HepG2 (cell line): ENCODE results near the gene PNPLA1. TPM values are rescaled to one million over a fixed set of nuclear protein-coding genes. Genes with fewer than 3 reads are reported as not detected.

ENCODE experiments used
- ATAC-seq: fragments of 200-7000 bp; cut with Tn5 transposase; 3 replicates; pipeline ENCODE4 v1.9.1; 2020; ENCODE audit warnings: mild to moderate bottlenecking, moderate library complexity
- BruUV-seq: library from RNA; stranded (reverse); fragments of 400-500 nt; replicated peaks from 2 replicates; lab custom pipeline; 2021; lab: Mats Ljungman, UMichigan
- CTCF ChIA-PET: fragments of 300-600 bp; formaldehyde crosslinking; extraction: SDS; loops from one replicate; lab custom pipeline; 2021; ENCODE audit warnings: low total read pairs, inconsistent platforms, low intra/inter-chr PET ratio; lab: Yijun Ruan, JAX
- POLR2A ChIA-PET: fragments of 350-600 bp; sonication (Branson Sonifier 250); formaldehyde crosslinking; loops from one replicate; lab custom pipeline; 2020; ENCODE audit warnings: antibody characterized with exemption, inconsistent platforms; lab: Yijun Ruan, JAX
- DNase-seq: peaks from one replicate; pipeline ENCODE4 v3.0.0-alpha.2; 2015; ENCODE audit warnings: low spot score
- FAIRE-seq: peaks from 3 replicates; lab custom pipeline; 2011; peaks lifted over from hg19 to GRCh38; lab: Jason Lieb, UNC
- H2AFZ ChIP-seq: one replicate; pipeline ENCODE4 v1.6.1; 2011; ENCODE audit warnings: low read length, inconsistent platforms
- H3K27ac ChIP-seq: fragments of 300-600 bp; 3 replicates; pipeline ENCODE4 v1.8.0; 2011; ENCODE audit warnings: mixed run types, mild to moderate bottlenecking, mixed read lengths, low read length, inconsistent platforms; ENCODE audit not compliant: insufficient read depth; ENCODE audit errors: extremely low read length
- H3K27me3 ChIP-seq, 2 experiments: fragments of 200-600 bp in 1 of 2; 2 replicates in 1 of 2; 3 replicates in 1 of 2; pipeline versions ENCODE4 v1.6.0 to v1.8.0; 2011; ENCODE audit warnings: low read length in 2 of 2, mild to moderate bottlenecking in 2 of 2, moderate library complexity in 2 of 2, inconsistent platforms in 1 of 2; ENCODE audit not compliant: insufficient read depth in 2 of 2, control insufficient read depth in 1 of 2
- H3K36me3 ChIP-seq, 2 experiments: fragments of 200-600 bp in 1 of 2; replicated peaks in 1 of 2; 2 replicates in 1 of 2; 3 replicates in 1 of 2; pipeline versions ENCODE4 v1.5.1 to v1.8.0; 2011; ENCODE audit warnings: low read length in 2 of 2, inconsistent platforms in 1 of 2; ENCODE audit not compliant: insufficient read depth in 2 of 2, control insufficient read depth in 1 of 2
- H3K4me1 ChIP-seq: 2 replicates; pipeline ENCODE4 v1.5.1; 2012; ENCODE audit warnings: low read length, inconsistent platforms; ENCODE audit not compliant: insufficient read depth
- H3K4me2 ChIP-seq: 2 replicates; pipeline ENCODE4 v1.6.0; 2011; ENCODE audit warnings: low read depth, low read length, inconsistent platforms
- H3K4me3 ChIP-seq, 3 experiments: fragments of 200-600 bp in 1 of 3; sonication (generic), shearing (Covaris generic) in 1 of 3; replicated peaks in 1 of 3; 2 replicates each; pipeline ENCODE4 v1.5.1; 2011 to 2016; ENCODE audit warnings: low read length in 3 of 3, inconsistent platforms in 2 of 3, low read depth in 2 of 3, mild to moderate bottlenecking in 2 of 3, control low read depth in 1 of 3, mixed read lengths in 1 of 3; ENCODE audit not compliant: insufficient read depth in 1 of 3
- H3K79me2 ChIP-seq: one replicate; pipeline ENCODE4 v1.6.1; 2011; ENCODE audit warnings: low read length, inconsistent platforms; ENCODE audit not compliant: insufficient read depth
- H3K9ac ChIP-seq: 2 replicates; pipeline ENCODE4 v1.6.0; 2011; ENCODE audit warnings: mild to moderate bottlenecking, low read depth, low read length, inconsistent platforms; ENCODE audit not compliant: insufficient read depth
- H3K9me3 ChIP-seq: 2 replicates; pipeline ENCODE4 v1.5.1; 2012; ENCODE audit warnings: mild to moderate bottlenecking, low read length
- H4K20me1 ChIP-seq: 2 replicates; pipeline ENCODE4 v1.6.0; 2011; ENCODE audit warnings: inconsistent platforms, mild to moderate bottlenecking, low read length, moderate library complexity; ENCODE audit not compliant: insufficient read depth
- DMAP1 ChIP-seq: IDR thresholded peaks from 2 replicates; pipeline ENCODE4 v1.6.1; 2016
- FOXM1 ChIP-seq: sonication (generic); formaldehyde crosslinking; IDR thresholded peaks from 2 replicates; pipeline ENCODE4 v1.5.0; 2020; ENCODE audit warnings: missing genetic modification reagents
- HDAC2 ChIP-seq: sonication (generic); formaldehyde crosslinking; IDR thresholded peaks from 2 replicates; pipeline ENCODE4 v1.4.0; 2020; ENCODE audit warnings: missing genetic modification reagents
- HNRNPLL ChIP-seq: fragments of 200-400 bp; formaldehyde crosslinking; IDR thresholded peaks from 2 replicates; pipeline ENCODE4 v1.6.1; 2017; ENCODE audit warnings: mild to moderate bottlenecking, low read depth, low read length; ENCODE audit not compliant: poor library complexity, severe bottlenecking
- NPAS2 ChIP-seq: sonication (generic); formaldehyde crosslinking; IDR thresholded peaks from 2 replicates; pipeline ENCODE4 v1.8.0; 2022; ENCODE audit warnings: mild to moderate bottlenecking, missing genetic modification reagents, borderline replicate concordance
- PCBP2 ChIP-seq: fragments of 200-400 bp; formaldehyde crosslinking; optimal IDR thresholded peaks from 2 replicates; pipeline ENCODE3; 2018; ENCODE audit warnings: low read length, low read depth; ENCODE audit not compliant: poor library complexity, severe bottlenecking
- PHF21A ChIP-seq: sonication (generic); formaldehyde crosslinking; IDR thresholded peaks from 2 replicates; pipeline ENCODE4 v1.5.0; 2020; ENCODE audit warnings: mild to moderate bottlenecking, missing genetic modification reagents
- SAP130 ChIP-seq: IDR thresholded peaks from 2 replicates; pipeline ENCODE4 v1.6.1; 2016; ENCODE audit warnings: low read depth
- SNAPC4 ChIP-seq: sonication (generic); formaldehyde crosslinking; IDR thresholded peaks from 2 replicates; pipeline ENCODE4 v1.4.0; 2020; ENCODE audit warnings: mild to moderate bottlenecking, missing genetic modification reagents
- ZNF234 ChIP-seq: sonication (generic); formaldehyde crosslinking; conservative IDR thresholded peaks from 2 replicates; pipeline ENCODE4 v1.5.1; 2020; ENCODE audit warnings: mild to moderate bottlenecking, missing genetic modification reagents
- ZNF563 ChIP-seq: sonication (generic); formaldehyde crosslinking; IDR thresholded peaks from 2 replicates; pipeline ENCODE4 v1.8.0; 2022; ENCODE audit warnings: mild to moderate bottlenecking, moderate library complexity, missing genetic modification reagents
- WGBS: methylation state at CpG from one replicate; pipeline ENCODE4 v1.1.6; 2017; ENCODE audit warnings: low lambda C conversion rate; 5-methylcytosine and 5-hydroxymethylcytosine counted together
- in situ Hi-C: cut with HindIII; loops from 2 replicates; pipeline ENCODE4 v1.10.0; 2017; ENCODE audit warnings: low pct_unique_long_range_greater_than_20kb; ENCODE audit not compliant: extremely low pct_ligation_motif_present
- intact Hi-C: fragments of 100-400 bp; cut with micrococcal nuclease; formaldehyde crosslinking; loops from one replicate; pipeline ENCODE4 v1.10.0; 2022; ENCODE audit not compliant: unreplicated experiment
- polyA plus RNA-seq, 8 experiments: library from polyadenylated mRNA; depleted of rRNA in 3 of 8; stranded (reverse) in 7 of 8; unstranded in 1 of 8; fragments of >200 nt; fragmentation: Illumina TruSeq in 4 of 8; extraction: Trizol in 4 of 8; gene quantifications; 2 replicates each; pipeline versions ENCODE4 v1.2.1 to v1.2.3, GENCODE V29; 2011 to 2016; ENCODE audit warnings: low read depth in 4 of 8, missing spikeins in 1 of 8, mixed read lengths in 1 of 8; ENCODE audit not compliant: insufficient read depth in 1 of 8
- total RNA-seq, 5 experiments: library from RNA; depleted of rRNA; stranded (reverse); fragments of >200 nt; fragmentation: Illumina TruSeq; extraction: Trizol; gene quantifications; 2 replicates each; pipeline ENCODE4 v1.2.3, GENCODE V29; 2016; ENCODE audit warnings: low read depth in 1 of 5
- TF ChIP-seq, protein P1 (sequence below): sonication (generic); formaldehyde crosslinking; IDR thresholded peaks from 2 replicates; pipeline ENCODE4 v1.4.0; 2020; ENCODE audit warnings: missing genetic modification reagents, borderline replicate concordance

PNPLA1 gene
- total and polyA plus RNA-seq, 2 of the 13 experiments (the other 11 are each of a cell fraction or from before 2014, with no cell fraction given), result not detected

- no peaks in the 10 kb centered on the region for H3K9me3 ChIP-seq
- no peaks in the 10 kb centered on the region for H3K36me3 ChIP-seq
- H3K27ac ChIP-seq, result no peak overlapping the region
- no peak overlapping the region for H3K4me3 ChIP-seq
- H3K4me1 ChIP-seq, result peaks cover 31% of the 10 kb centered on the region
- 46% methylated on average over 5 of the region's 5 CpGs for WGBS
- TF ChIP-seq FOXM1 (CRISPR knock-in tag), result no peak
- no peak for TF ChIP-seq NPAS2
- no peak overlapping the region for H3K4me2 ChIP-seq
- CTCF ChIA-PET, result no interaction called here
- BruUV-seq, result no TSS peak
- no peaks in the 10 kb centered on the region for H3K27me3 ChIP-seq
- POLR2A ChIA-PET, result interaction anchor here (1.0 kb wide), 1 partner anchor 41 kb away, joined by 3 read pairs; no protein-coding TSS in a partner anchor
- H3K79me2 ChIP-seq, result no peaks in the 10 kb centered on the region
- FAIRE-seq (no peak), ATAC-seq (no peak), DNase-seq (no peak)
- no peak overlapping the region for H3K9ac ChIP-seq
- in situ Hi-C loops (no loop called here), intact Hi-C loops (no loop called here)
- no peaks in the 10 kb centered on the region for H4K20me1 ChIP-seq
- H2AFZ ChIP-seq, result no peak overlapping the region
Observed at GRCh38 chr6:36249536-36249935, 20.3 kb upstream of the PNPLA1 start.

GRCh38 chr6:36252005-36252404 lies 17.9 kb upstream of the PNPLA1 start:
- H3K27ac ChIP-seq, result no peak overlapping the region
- no peaks in the 10 kb centered on the region for H3K36me3 ChIP-seq
- BruUV-seq, result no TSS peak
- in situ Hi-C loops (no loop called here), intact Hi-C loops (no loop called here)
- peaks cover 11% of the 10 kb centered on the region; the same call in 1 of the 2 replicates for H3K4me1 ChIP-seq
- H2AFZ ChIP-seq, result no peak overlapping the region
- H3K4me3 ChIP-seq, result no peak overlapping the region
- no peak overlapping the region for H3K9ac ChIP-seq
- 82% methylated on average over 2 of the region's 2 CpGs for WGBS
- H3K4me2 ChIP-seq, result no peak overlapping the region
- no peaks in the 10 kb centered on the region for H4K20me1 ChIP-seq
- CTCF ChIA-PET, result no interaction called here
- H3K9me3 ChIP-seq, result no peaks in the 10 kb centered on the region
- DNase-seq (no peak), FAIRE-seq (no peak), ATAC-seq (no peak)
- no peaks in the 10 kb centered on the region for H3K27me3 ChIP-seq
- POLR2A ChIA-PET, result no interaction called here
- H3K79me2 ChIP-seq, result no peaks in the 10 kb centered on the region
- TF ChIP-seq DMAP1 (CRISPR knock-in tag) (no peak), HNRNPLL (no peak), PCBP2 (no peak), PHF21A (no peak), ZNF234 (CRISPR knock-in tag) (no peak), ZNF563 (no peak), HDAC2 (no peak), SAP130 (CRISPR knock-in tag) (no peak), SNAPC4 (CRISPR knock-in tag) (no peak)
- TF ChIP-seq, protein P1, sequence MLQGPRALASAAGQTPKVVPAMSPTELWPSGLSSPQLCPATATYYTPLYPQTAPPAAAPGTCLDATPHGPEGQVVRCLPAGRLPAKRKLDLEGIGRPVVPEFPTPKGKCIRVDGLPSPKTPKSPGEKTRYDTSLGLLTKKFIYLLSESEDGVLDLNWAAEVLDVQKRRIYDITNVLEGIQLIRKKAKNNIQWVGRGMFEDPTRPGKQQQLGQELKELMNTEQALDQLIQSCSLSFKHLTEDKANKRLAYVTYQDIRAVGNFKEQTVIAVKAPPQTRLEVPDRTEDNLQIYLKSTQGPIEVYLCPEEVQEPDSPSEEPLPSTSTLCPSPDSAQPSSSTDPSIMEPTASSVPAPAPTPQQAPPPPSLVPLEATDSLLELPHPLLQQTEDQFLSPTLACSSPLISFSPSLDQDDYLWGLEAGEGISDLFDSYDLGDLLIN, result no peak
